GM19099 (cell line): ENCODE results near the gene ATP6AP1.

Experiments
- POLR2A ChIP-seq: IDR thresholded peaks from 3 replicates; pipeline ENCODE4 v1.6.1; 2011; ENCODE audit warnings: low read depth; ENCODE audit not compliant: insufficient read length; ENCODE audit errors: extremely low read depth

ATP6AP1 gene

DNA sequence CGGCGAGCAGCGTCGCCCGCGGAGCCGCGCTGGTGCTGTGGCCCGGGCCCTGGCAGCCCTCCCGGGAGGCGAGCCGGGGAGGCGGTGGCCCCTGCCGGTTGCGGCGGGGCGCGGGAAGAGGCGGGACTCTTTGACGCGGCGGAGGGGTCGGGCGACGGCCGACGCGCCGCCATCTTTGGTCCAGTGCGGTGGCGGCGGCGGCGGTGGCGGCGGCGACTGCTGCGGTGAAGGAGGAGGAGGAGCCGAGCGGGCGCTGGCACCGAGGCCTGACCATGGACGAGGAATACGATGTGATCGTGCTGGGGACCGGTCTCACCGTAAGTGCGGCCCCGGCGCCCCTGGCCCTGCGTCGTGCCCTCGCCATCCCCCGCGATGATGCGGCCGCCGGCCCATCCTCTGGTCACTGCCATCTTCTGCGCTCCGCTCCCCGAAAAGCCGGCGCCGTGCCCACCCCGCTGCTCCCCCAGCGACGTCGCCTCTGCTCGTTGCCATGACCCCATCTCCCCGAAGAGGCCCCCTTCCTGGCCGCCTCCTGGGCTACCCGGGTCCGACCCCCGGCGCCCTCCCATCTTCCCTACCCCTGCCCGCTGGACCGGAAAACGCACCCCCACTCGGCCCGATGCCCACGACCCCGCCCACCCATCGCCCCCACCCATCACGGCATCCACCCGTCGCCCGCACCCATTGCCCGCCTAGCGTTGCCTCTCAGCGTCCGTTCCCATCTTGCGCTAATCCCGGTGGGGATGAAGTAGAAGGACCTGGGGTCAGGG is 8.7 kb downstream of the ATP6AP1 start, which contains the start of gene GDI1:
TSS of gene GDI1 (plus strand) at position 172 of the 770 bp plus-strand sequence. CDS start at position 273, 101 bp downstream.
- TF ChIP-seq POLR2A: peak; percentile 51

DNA sequence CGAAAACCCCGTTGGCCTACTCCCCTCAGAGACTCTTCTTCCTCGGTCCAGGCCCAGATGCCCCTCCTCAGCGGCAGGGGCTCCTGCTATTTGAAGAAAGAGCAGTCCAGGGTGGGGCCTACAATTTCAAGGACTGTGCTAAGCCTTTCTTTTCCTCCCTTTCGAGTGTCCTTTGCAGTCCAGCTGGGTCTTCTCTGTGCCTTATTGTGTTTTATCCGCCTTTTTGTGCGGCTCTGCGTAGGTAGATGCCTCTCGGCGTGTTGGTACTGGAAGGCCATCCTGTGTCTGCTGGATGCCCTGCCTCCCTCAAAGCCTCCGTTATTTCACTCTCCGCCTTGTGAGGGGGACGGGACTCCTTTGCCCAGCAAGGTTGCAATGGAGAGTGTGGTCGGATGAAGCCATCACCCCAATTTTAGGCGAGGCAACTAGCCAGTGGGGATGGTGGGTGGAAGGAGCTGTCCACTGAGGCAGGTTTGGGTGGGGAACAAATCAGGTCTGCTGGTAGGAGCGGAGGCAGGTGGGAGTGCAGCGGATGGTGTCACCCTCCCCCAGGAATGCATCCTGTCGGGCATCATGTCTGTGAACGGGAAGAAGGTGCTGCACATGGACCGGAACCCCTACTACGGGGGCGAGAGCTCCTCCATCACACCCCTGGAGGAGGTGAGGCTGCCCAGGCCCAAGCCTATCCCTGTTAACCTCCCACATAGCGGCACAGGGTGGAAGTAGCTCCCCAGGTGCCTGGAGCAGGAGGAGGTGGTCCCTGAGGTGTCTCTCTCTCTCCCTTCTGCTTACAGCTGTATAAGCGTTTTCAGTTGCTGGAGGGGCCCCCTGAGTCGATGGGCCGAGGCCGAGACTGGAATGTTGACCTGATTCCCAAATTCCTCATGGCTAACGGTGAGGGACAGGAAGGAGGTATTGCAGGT is 9.8 kb downstream of the ATP6AP1 start:
- TF ChIP-seq POLR2A: no peak

DNA sequence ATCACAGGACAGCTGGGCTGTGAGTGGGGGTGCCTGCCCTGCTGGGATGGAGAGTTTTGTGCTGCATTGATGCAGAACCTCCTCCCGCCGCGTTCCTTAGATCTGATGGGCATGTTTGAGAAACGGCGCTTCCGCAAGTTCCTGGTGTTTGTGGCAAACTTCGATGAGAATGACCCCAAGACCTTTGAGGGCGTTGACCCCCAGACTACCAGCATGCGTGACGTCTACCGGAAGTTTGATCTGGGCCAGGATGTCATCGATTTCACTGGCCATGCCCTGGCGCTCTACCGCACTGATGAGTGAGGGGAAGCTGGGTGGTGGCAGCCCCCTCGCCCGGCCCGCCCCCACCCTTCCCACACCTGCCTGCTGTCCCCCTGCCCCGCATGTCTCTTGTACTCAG is 11.4 kb downstream of the ATP6AP1 start:
- TF ChIP-seq POLR2A: no peak

DNA sequence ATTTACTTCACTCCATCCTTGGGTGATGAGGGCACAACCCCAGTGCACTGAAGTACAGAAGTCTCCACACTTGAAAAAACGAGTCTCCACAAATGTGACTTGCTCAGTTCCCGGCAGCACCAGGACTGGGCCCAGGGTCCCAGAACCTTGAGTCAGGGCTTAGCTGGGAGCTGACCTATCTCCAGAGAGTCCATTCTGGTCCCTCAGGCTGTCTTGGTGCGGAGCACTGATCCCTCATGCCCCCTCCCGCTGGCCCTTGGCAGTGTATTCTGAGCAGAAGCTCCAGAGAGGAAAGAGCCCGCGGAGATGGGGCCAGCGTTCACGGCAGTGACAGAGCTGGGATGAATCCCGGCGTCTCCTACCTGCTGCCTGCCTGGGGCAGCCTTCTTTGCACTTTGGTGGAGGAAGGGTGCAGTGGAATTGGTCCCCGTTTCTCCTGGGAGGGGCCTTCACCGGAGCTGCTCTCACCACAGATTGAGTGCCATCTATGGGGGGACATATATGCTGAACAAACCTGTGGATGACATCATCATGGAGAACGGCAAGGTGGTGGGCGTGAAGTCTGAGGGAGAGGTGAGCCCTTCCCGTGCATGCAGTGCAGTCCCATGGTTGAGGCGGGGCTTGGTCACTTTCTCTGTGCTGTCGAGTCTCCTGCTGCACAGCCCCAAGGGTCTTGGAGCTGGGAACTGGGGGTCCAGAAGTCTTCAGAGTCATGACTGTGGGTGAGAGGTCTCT is 12.3 kb downstream of the ATP6AP1 start:
- TF ChIP-seq POLR2A: no peak

DNA sequence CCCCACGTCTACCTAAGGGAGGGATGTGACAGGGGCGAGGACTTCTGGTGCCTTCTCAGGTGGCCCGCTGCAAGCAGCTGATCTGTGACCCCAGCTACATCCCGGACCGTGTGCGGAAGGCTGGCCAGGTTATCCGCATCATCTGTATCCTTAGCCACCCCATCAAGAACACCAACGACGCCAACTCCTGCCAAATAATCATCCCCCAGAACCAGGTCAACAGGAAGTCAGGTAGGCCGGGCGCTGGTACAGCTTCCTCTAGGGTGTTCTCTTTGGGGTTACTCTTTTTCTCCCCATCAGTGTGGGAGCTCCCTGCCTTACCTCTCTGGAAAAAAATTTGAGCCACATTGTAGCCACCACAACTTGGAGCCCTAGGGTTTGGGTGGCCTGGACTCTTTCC is 13.1 kb downstream of the ATP6AP1 start:
- TF ChIP-seq POLR2A: no peak

DNA sequence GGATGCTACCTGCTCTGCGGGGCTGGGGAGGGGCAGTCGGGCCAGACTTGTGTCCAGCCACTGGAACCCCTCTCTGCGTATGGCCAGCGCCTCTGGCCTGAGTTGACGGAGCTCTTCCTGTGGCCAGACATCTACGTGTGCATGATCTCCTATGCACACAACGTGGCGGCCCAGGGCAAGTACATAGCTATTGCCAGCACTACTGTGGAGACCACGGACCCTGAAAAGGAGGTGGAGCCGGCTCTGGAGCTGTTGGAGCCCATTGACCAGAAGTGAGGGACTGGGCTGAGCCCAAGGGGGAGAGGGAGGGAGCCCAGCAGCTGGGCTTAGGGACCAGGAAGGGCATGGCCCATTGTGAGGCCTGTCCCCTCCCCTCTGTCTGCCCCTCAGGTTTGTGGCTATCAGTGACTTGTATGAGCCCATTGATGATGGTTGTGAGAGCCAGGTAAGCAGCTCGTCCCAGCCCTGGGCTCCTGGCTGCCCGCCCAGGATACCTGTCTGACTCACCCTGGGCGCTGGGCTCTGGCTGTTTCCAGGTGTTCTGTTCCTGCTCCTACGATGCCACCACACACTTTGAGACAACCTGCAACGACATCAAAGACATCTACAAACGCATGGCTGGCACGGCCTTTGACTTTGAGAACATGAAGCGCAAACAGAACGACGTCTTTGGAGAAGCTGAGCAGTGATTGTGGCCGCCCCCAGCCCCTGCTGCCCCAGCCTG is 13.7 kb downstream of the ATP6AP1 start:
- no peak for TF ChIP-seq POLR2A

DNA sequence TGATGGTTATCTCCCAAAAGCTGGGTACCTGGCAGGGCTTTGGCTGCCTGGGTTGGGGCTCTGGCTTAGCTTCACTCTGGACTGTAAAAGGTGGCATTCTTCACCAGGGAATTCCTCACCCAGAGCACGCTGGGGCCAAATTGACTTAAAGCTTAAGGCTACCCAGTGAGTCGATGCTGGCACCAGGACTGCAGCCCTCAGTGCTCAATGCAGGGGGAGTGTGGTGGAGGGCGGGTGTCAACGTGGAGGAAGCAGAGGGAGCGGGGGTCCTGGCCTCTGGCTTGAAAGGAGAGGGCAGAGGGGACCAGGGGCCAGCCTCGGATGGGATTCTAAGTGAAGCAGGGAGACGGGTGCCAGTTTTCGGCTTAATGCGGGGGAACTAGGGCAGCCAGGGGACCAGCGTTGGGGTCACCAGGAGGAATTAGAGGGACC is 15.0 kb downstream of the ATP6AP1 start:
- no peak for TF ChIP-seq POLR2A

DNA sequence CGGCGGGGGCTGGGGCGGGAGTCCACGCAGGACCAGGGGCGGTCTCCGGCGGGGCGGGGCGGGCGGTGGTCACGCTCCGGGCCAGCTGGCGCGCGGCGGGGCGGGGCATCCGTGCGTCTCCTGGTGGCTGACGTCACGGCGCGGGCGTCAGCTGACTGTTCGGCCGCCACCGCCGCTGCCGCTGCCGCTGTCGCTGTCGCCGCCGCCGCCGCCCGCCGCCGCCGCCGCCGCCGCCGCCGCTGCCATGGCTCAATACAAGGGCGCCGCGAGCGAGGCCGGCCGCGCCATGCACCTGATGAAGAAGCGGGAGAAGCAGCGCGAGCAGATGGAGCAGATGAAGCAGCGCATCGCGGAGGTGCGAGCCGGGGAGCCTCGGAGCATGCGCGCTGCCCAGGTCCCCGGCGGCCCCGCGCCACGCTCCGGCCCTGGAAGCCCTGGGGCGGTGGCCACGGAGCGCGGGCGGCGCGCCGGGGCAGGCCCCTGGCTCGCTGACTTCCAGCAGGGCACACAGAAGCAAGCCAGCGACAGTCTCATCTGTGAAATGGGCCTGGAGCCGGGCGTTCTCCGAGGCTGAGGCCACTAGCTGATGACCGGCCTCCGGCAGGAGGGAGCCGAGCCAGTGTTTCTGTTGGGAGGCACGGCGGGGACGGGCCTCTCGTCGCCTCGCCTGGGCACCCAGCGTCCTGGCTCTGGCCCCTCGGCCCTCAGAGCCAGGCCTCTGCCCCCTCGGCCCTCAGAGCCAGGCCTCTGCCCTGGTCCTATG is 15.7 kb downstream of the ATP6AP1 start, which contains the start of gene FAM50A:
TSS of gene FAM50A (plus strand) at position 150 of the 763 bp plus-strand sequence. CDS start at position 245, 95 bp downstream.
- TF ChIP-seq POLR2A: peak; percentile 4

DNA sequence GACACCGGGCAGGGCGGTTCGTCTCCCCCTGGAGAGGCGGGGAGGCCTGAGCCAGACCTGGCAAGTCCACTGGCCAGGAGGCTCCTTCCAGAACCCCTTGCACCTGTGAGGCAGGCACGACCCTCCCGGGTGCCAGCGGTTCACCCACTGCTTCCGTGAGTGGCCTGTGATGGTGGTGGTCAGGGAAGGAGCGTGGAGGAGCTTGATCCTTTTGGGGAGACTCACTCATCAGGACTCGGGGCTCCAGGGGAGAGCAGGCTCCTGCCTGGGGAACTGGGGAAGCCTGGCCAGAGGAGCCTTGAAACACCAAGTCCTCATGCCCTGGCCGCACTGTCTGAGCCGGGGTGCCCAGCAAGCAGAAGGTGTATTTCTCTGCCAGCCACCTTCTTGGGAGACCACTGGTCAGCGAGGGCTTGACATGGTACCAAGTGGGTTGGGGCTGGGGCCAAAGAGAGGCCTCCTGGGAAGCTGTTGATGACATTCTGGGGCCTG is 16.3 kb downstream of the ATP6AP1 start:
- no peak for TF ChIP-seq POLR2A

DNA sequence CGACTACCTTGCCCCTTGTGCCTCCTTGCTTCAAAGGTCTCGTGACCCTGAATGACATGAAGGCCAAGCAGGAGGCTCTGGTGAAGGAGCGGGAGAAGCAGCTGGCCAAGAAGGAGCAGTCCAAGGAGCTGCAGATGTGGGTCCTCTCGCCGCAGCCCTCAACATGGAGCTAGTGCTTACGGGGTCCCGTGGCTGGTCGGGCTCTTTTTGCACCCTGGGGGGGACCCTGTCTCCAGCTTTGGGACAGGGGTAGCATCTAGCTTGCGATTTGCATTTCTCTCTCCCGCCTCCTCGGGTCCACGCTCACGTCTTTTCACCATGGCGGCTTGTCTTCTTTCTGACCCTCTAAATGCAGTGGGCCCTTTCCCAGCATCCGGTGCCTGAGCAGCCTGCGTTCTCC is 17.3 kb downstream of the ATP6AP1 start:
- no peak for TF ChIP-seq POLR2A

DNA sequence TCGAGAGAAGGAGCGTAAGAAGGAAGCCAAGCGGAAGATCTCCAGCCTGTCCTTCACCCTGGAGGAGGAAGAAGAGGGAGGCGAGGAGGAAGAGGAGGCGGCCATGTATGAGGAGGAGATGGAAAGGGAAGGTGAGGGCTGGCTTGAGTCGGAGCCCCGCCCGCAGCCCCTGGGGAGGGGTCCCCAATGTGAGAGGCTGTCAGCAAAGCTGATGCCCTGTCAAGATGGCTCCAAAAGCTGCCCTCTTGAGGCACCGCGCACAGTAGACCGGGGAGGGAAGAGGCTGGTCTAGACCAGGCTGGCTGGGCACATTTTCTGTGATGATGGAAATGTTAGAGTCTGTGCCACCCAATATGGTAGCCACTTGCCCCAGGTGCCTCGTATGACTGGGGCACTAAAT is 18.0 kb downstream of the ATP6AP1 start:
- TF ChIP-seq POLR2A: no peak

DNA sequence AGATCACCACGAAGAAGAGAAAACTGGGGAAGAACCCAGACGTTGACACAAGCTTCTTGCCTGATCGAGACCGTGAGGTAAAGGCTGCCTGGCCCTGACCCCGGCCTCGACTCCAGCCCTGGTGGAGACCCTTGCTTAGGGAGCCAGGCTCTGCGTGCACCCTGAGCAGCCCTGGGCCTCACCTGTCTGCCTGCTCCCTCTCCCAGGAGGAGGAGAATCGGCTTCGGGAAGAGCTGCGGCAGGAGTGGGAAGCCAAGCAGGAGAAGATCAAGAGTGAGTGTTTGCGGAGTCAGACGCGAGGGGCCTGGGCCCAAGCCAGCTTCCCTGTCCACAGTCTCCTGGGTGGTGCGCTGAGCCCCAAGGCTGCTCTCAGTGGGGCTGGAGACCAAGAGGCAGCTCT is 20.0 kb downstream of the ATP6AP1 start:
- TF ChIP-seq POLR2A: no peak

DNA sequence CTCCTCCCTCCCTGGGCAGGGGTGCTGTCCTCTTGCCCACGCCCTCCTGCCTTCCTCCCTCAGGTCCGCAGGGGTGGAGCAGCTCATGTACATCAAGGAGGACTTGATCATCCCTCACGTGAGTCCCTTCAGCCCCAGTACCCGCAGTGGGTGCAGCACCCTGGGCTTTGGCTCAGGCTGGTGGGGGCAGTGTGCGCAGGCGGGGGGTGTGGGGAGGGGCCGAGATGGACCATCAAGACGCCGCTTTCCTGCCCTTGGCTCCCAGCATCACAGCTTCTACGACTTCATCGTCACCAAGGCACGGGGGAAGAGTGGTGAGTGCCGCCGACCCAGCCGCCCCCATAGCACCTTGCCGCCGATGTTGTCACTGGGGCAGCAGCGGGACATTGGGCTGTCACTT is 21.1 kb downstream of the ATP6AP1 start:
- no peak for TF ChIP-seq POLR2A
